ENCODE measurements around the gene SMG6.

Gene SMG6

GRCh38 chr17:2237950-2238349 is 65.6 kb downstream of the SMG6 start:
- in situ Hi-C loops (cut with MboI; ENCODE audit: low sequenced_read_pairs, unreplicated experiment) = no loop called here
- no peak for TF ChIP-seq CTCF (IDR thresholded peaks at IDR 0.05; ENCODE audit: borderline replicate concordance, control extremely low read depth, extremely low read depth, insufficient read depth, missing control alignments)
- DNase-seq (ENCODE audit: low spot score) = no peak

GRCh38 chr17:2237521-2237921 is 66.1 kb downstream of the SMG6 start:
- in situ Hi-C loops (cut with MboI; ENCODE audit: low sequenced_read_pairs, unreplicated experiment) = no loop called here
- no peak for DNase-seq (ENCODE audit: low spot score)
- no peak for TF ChIP-seq CTCF (IDR thresholded peaks at IDR 0.05; ENCODE audit: borderline replicate concordance, control extremely low read depth, extremely low read depth, insufficient read depth, missing control alignments)

- no peak for DNase-seq (ENCODE audit: low spot score)
- in situ Hi-C loops (cut with MboI; ENCODE audit: low sequenced_read_pairs, unreplicated experiment) = no loop called here
- TF ChIP-seq CTCF (IDR thresholded peaks at IDR 0.05; ENCODE audit: borderline replicate concordance, control extremely low read depth, extremely low read depth, insufficient read depth, missing control alignments) = no peak
Observed at GRCh38 chr17:2235792-2236366, 67.7 kb downstream of the SMG6 start.

GRCh38 chr17:2235265-2235664 is 68.3 kb downstream of the SMG6 start:
- in situ Hi-C loops (cut with MboI; ENCODE audit: low sequenced_read_pairs, unreplicated experiment) = no loop called here
- DNase-seq (ENCODE audit: low spot score) = no peak
- TF ChIP-seq CTCF (IDR thresholded peaks at IDR 0.05; ENCODE audit: borderline replicate concordance, control extremely low read depth, extremely low read depth, insufficient read depth, missing control alignments) = no peak

- no peak for TF ChIP-seq CTCF (IDR thresholded peaks at IDR 0.05; ENCODE audit: borderline replicate concordance, control extremely low read depth, extremely low read depth, insufficient read depth, missing control alignments)
- DNase-seq (ENCODE audit: low spot score) = no peak
- in situ Hi-C loops (cut with MboI; ENCODE audit: low sequenced_read_pairs, unreplicated experiment) = no loop called here
Observed at GRCh38 chr17:2233441-2233947, 70.1 kb downstream of the SMG6 start.

- no peak for DNase-seq (ENCODE audit: low spot score)
- TF ChIP-seq CTCF (IDR thresholded peaks at IDR 0.05; ENCODE audit: borderline replicate concordance, control extremely low read depth, extremely low read depth, insufficient read depth, missing control alignments) = no peak
- in situ Hi-C loops (cut with MboI; ENCODE audit: low sequenced_read_pairs, unreplicated experiment) = no loop called here
Observed at GRCh38 chr17:2232244-2232638, 71.3 kb downstream of the SMG6 start.

Measured in GM13976 (cell line).